HUES48 (cell line): Measurements from ENCODE around the gene TSPAN19.
A peak's percentile ranks its signal among the peaks of the same experiment; 100 is the strongest.
"Not testable (repeated sequence)": the region's sequence is repeated elsewhere in the genome, so short reads cannot be mapped to it uniquely, and the experiment has no call there.

Experiments used
- H3K27ac ChIP-seq: one replicate; pipeline ENCODE4 v1.7.0; 2013; ENCODE audit warnings: low read depth, low read length, inconsistent platforms
- H3K27me3 ChIP-seq: 2 replicates; pipeline ENCODE4 v1.6.1; 2013; ENCODE audit warnings: mild to moderate bottlenecking, low read length; ENCODE audit not compliant: control insufficient read depth, insufficient read depth
- H3K36me3 ChIP-seq: 2 replicates; pipeline ENCODE4 v1.6.1; 2013; ENCODE audit warnings: low read length; ENCODE audit not compliant: control insufficient read depth, insufficient read depth
- H3K4me1 ChIP-seq: 2 replicates; pipeline ENCODE4 v1.6.1; 2013; ENCODE audit warnings: mild to moderate bottlenecking, low read length; ENCODE audit not compliant: control insufficient read depth, insufficient read depth
- H3K4me3 ChIP-seq: 2 replicates; pipeline ENCODE4 v1.5.1; 2013; ENCODE audit warnings: mild to moderate bottlenecking, low read depth, low read length
- H3K9ac ChIP-seq: 2 replicates; pipeline ENCODE4 v1.6.1; 2013; ENCODE audit warnings: mild to moderate bottlenecking, low read depth, low read length, moderate library complexity
- H3K9me3 ChIP-seq: 2 replicates; pipeline ENCODE4 v1.6.1; 2013; ENCODE audit warnings: low read length; ENCODE audit not compliant: control insufficient read depth, insufficient read depth

Gene TSPAN19

DNA sequence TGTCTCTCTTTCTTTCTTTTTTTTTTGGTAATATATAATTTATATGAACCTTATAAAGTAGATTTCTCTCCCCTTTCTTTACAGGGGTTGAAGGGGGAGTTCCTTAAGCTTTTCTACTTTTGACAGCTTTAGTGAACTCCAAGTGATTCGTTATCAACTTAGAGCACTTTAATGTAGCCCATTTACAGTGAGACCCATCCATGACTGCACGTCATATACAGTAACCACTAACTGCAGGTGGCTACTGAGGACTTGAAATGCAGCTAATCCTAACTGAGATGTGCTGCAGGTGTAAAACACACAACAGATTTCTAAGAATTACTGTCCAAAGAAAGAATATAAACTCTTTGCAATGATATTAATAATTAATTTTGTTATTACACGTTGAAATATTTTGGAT is 656 bp upstream of the TSPAN19 start:
- no peak overlapping the region for H3K27ac ChIP-seq
- H3K36me3 ChIP-seq: no peaks in the 10 kb centered on the region
- peak overlapping the region; percentile 72 for H3K9ac ChIP-seq
- H3K4me3 ChIP-seq: peak overlapping the region; percentile 96
- H3K4me1 ChIP-seq: peaks cover 6% of the 10 kb centered on the region
- H3K9me3 ChIP-seq: no peaks in the 10 kb centered on the region
- H3K27me3 ChIP-seq: no peaks in the 10 kb centered on the region

DNA sequence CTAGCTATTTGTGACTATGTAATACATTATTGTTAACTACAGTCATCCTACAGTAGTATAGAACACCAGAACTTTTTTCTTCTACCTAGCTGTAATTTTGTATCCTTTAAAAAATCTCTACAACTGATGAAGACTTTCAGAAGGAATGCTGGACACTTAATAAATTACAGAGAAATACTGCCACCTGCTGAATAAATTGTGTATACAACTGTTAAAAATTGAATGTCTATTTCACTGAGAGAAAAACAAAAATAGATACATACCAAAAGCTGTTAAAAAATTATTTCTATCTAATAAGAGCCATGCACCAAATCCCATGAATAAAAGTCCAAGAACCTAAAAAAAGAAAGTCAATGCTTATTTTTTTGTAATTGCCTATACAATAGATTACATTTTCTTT is 6.6 kb downstream of the TSPAN19 start:
- Histone ChIP-seq H3K9ac (no peak overlapping the region), H3K36me3 (no peaks in the 10 kb centered on the region), H3K9me3 (no peaks in the 10 kb centered on the region), H3K4me3 (no peak overlapping the region), H3K4me1 (no peaks in the 10 kb centered on the region), H3K27ac (no peak overlapping the region), H3K27me3 (no peaks in the 10 kb centered on the region)

DNA sequence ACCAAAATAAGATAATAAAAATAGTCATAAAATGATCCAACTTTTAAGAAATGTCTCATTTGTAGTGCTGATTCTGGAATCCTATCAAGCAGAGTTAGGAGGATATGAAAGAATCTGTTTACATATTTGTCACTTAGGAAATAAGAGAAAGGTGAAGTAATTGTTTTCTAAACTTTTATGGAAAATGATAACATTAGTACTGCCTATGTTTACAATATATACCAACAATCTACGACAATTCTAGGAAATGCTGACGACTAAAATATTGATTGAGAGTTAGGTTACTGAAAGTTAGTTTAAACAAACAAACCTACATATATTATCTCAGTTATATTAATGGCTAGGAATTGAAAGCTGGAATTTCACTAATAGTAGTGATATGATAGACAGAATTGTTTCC is 18.0 kb downstream of the TSPAN19 start:
- no peaks in the 10 kb centered on the region for H3K27me3 ChIP-seq
- no peaks in the 10 kb centered on the region for H3K9me3 ChIP-seq
- 0 out of 2 replicates have a peak, but pooled peaks cover 5% of the 10 kb centered on the region for H3K4me1 ChIP-seq
- H3K27ac ChIP-seq: no peak overlapping the region
- H3K4me3 ChIP-seq: no peak overlapping the region
- no peak overlapping the region for H3K9ac ChIP-seq
- no peaks in the 10 kb centered on the region for H3K36me3 ChIP-seq

DNA sequence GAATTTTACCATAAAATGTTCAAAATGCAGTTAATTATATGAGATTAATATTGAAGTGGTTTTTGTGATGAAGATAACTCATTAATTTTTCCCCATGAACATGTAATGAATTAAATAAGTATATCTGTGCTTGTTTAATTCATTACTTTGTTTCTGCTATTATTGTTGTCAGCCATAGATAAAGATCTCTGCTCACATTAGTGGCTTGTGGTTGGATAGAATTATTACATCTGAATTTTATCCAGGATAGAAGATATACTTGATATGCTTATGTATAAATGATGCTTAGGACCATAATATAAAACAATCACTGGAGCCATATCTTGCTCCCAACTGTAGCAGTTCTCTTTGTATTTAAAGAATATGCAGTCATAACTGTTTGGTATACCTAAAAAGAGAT is 18.5 kb downstream of the TSPAN19 start:
- Histone ChIP-seq H3K9me3 (no peaks in the 10 kb centered on the region), H3K4me1 (no peaks in the 10 kb centered on the region), H3K9ac (no peak overlapping the region), H3K27ac (no peak overlapping the region), H3K27me3 (no peaks in the 10 kb centered on the region), H3K4me3 (no peak overlapping the region), H3K36me3 (no peaks in the 10 kb centered on the region)

DNA sequence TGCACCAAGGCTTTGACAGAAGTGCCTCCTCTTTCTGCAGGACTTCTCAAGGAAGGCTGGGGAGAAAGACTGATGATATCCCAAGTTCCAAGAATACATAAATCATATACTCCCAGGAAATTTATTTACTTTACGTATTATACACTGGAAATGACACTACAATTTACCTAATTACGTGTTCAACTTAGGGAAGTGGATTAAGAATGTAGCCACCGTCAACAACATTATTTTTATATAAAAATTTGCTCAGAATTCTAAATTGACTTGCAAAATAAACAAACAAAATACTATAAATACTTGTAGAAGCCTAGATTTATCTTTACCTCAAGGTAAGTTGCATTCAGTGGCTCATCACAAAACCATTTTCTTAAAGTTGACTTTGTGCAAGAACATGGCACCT is 18.9 kb downstream of the TSPAN19 start:
- no peaks in the 10 kb centered on the region for H3K4me1 ChIP-seq
- H3K9ac ChIP-seq: no peak overlapping the region
- H3K36me3 ChIP-seq: no peaks in the 10 kb centered on the region
- H3K27me3 ChIP-seq: no peaks in the 10 kb centered on the region
- H3K9me3 ChIP-seq: no peaks in the 10 kb centered on the region
- no peak overlapping the region for H3K4me3 ChIP-seq
- H3K27ac ChIP-seq: no peak overlapping the region

DNA sequence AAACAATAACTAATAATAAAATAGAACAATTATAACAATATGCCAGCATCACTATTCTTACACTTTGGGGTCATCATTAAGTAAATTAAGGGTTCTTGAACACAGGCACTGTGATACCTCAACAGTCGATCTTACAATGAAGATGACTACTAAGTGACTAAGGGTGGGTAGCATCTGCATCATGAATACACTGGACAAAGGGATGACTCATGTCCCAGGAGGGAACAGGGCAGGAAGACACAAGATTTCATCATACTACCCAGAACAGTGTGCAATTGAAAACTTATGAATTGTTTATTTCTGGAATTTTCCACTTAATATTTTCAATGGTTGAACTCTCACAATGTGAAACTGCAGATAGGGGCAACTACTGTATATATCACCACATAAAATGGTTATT is 19.7 kb downstream of the TSPAN19 start:
- Histone ChIP-seq H3K4me1 (no peaks in the 10 kb centered on the region), H3K4me3 (no peak overlapping the region), H3K27ac (no peak overlapping the region), H3K9ac (no peak overlapping the region), H3K27me3 (no peaks in the 10 kb centered on the region), H3K36me3 (no peaks in the 10 kb centered on the region), H3K9me3 (no peaks in the 10 kb centered on the region)

DNA sequence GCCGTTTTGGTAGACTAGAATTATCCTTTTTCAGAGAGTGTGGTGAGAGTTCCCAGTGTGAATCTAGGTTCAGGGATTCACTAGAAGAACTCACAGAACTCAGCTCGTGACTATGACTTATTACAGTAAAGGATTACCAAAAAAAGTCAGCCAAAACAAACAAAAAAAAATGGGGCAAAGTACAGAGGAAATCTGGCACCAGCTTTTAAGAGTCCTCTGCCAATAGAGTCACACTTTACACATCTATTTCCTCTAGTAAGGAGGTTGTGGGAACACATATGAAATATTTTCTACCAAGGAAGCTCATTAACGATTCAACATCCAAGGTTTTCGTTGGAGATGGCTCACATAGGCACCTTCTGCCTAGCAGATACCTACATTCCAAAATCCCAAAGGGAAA is 28.2 kb downstream of the TSPAN19 start:
- H3K36me3 ChIP-seq: no peaks in the 10 kb centered on the region
- no peak overlapping the region for H3K27ac ChIP-seq
- H3K27me3 ChIP-seq: no peaks in the 10 kb centered on the region
- no peak overlapping the region for H3K9ac ChIP-seq
- H3K4me3 ChIP-seq: no peak overlapping the region
- H3K4me1 ChIP-seq: peaks cover 23% of the 10 kb centered on the region
- no peaks in the 10 kb centered on the region for H3K9me3 ChIP-seq

DNA sequence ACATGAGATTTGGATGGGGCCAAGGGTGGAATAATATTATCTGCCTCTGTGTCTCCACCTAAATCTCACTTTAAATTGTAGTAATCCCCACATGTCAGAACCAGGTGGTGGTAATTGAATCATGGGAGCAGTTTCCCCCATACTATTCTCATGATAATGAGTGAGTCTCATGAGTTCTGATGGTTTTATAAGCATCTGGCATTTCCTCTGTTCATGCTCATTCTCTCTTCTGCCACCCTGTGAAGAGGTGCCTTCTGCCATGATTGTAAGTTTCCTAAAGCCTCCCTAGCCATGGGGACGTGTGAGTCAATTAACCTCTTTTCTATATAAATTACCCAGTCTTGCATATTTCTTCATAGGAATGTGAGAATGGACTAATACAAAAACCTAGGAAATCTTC is 29.9 kb downstream of the TSPAN19 start:
- Histone ChIP-seq H3K27ac (no peak overlapping the region), H3K4me3 (no peak overlapping the region), H3K27me3 (no peaks in the 10 kb centered on the region)

DNA sequence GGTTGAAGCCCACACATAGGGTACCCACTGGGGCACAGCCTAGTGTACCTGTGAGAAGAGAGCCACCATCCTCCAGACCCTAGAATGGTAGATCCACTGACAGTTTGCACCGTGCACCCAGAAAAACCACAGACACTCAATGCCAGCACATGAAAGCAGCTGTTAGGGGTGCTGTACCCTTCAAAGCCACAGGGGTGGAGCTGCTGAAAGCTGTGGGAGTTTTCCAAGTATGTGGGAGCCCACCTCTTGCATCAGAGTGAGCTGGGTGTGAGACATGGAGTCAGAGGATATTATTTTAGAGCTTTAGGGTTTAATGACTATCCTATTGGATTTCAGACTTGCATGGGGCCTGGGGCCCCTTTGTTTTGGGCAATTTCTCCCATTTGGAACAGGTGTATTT is 30.5 kb downstream of the TSPAN19 start:
- no peak overlapping the region for H3K9ac ChIP-seq
- no peak overlapping the region for H3K27ac ChIP-seq
- H3K36me3 ChIP-seq: no peaks in the 10 kb centered on the region
- H3K9me3 ChIP-seq: no peaks in the 10 kb centered on the region
- H3K4me1 ChIP-seq: peaks cover 23% of the 10 kb centered on the region
- no peaks in the 10 kb centered on the region for H3K27me3 ChIP-seq
- H3K4me3 ChIP-seq: no peak overlapping the region

More for the DNA sequence above, 29.9 kb downstream of the TSPAN19 start:
- Histone ChIP-seq H3K4me1 (peaks cover 23% of the 10 kb centered on the region), H3K9ac (no peak overlapping the region), H3K9me3 (no peaks in the 10 kb centered on the region), H3K36me3 (no peaks in the 10 kb centered on the region)

DNA sequence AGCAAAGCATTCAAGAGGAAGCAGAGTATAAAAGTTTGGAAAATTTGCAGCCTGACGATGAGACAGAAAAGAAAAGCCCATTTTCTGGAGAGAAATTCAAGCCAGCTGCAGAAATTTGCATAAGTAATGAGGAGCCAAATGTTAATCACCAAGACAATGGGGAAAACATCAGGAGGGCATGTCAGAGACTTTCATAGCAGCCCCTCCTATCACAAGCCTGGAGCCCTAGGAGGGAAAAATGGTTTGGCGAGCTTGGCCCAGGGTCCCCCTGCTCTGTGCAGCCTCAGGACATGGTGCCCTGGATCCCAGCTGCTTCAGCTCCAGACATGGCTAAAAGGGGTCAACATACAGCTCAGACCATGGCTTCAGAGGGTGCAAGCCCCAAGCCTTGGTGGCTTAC is 31.0 kb downstream of the TSPAN19 start:
- H3K4me1 ChIP-seq: peaks cover 23% of the 10 kb centered on the region
- peak overlapping the region; percentile 30 for H3K4me3 ChIP-seq
- H3K9ac ChIP-seq, H3K36me3 ChIP-seq, H3K9me3 ChIP-seq, H3K27me3 ChIP-seq: not testable (repeated sequence)
- H3K27ac ChIP-seq: peak overlapping the region; percentile 50

DNA sequence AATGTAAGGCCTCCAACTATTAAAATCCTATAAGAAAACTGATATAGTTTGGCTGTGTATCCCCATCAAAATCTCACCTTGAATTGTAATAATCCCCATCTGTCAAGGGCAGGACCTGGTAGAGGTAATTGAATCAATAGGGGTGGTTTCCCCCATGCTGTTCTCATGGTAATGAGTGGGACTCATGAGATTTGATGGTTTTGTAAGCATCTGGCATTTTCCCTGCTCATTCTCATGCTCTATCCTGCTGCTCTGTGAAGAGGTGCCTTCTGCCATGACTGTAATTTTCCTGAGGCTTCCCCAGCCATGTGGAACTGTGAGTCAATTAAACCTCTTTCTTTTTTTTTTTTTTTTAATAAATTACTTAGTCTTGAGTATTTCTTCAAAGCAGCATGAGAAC is 31.9 kb downstream of the TSPAN19 start:
- Histone ChIP-seq H3K9me3 (no peaks in the 10 kb centered on the region), H3K9ac (no peak overlapping the region), H3K27ac (no peak overlapping the region), H3K4me1 (peaks cover 23% of the 10 kb centered on the region), H3K4me3 (no peak overlapping the region), H3K27me3 (no peaks in the 10 kb centered on the region), H3K36me3 (no peaks in the 10 kb centered on the region)

DNA sequence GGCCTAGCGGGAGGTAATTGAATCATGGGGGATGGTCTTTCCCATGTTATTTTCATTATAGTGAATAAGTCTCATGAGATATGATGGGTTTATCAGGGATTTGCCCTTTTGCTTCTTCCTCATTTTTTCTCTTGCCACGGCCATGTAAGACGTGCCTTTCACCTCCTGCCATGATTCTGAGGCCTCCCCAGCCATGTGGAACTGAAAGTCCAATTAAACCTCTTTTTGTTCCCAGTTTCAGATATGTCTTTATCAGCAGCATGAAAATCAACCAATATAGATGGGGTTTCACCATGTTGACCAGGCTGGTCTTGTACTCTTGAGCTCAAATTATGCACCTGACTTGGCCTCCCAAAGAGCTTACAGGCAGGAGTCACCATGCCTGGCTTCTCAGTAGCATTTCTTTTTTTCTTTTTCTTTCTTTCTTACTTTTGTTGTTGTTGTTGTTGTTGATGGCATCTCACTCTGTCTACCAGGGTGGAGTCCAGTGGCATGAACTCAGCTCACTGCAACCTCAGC is 33.2 kb downstream of the TSPAN19 start:
- Histone ChIP-seq H3K36me3 (no peaks in the 10 kb centered on the region), H3K27ac (no peak overlapping the region), H3K4me1 (peaks cover 23% of the 10 kb centered on the region), H3K9ac (no peak overlapping the region), H3K9me3 (no peaks in the 10 kb centered on the region), H3K4me3 (no peak overlapping the region), H3K27me3 (no peaks in the 10 kb centered on the region)
